Measurements from ENCODE around the gene FAM133A.

Gene FAM133A
- total RNA-seq = 0 reads per million in 3 donors

- Histone ChIP-seq H3K4me3 (ENCODE audit: insufficient read depth, low read depth, low read length, poor library complexity, severe bottlenecking) (peak within 1 kb of the TSS; percentile 54), H3K9me3 (ENCODE audit: control insufficient read depth, low read length) (no peaks in the 10 kb centered on the region), H3K27me3 (replicated peaks; ENCODE audit: control insufficient read depth, insufficient read depth, low read length, poor library complexity, severe bottlenecking) (no peaks in the 10 kb centered on the region), H3K27ac (ENCODE audit: insufficient read depth, low read length, poor library complexity, severe bottlenecking) (peak within 1 kb of the TSS; percentile 66), H3K4me1 (ENCODE audit: control insufficient read depth, insufficient read depth, low read length, poor library complexity, severe bottlenecking) (no peaks in the 10 kb centered on the region), H3K36me3 (ENCODE audit: control insufficient read depth, insufficient read depth, low read length) (no peaks in the 10 kb centered on the region)
- no peak for DNase-seq
Observed at GRCh38 chrX:93673869-93674271, at the start of gene FAM133A. Gene FAM133A (plus strand): TSS chrX:93674206. CDS start chrX:93709420, 35,214 bp downstream.

DNA sequence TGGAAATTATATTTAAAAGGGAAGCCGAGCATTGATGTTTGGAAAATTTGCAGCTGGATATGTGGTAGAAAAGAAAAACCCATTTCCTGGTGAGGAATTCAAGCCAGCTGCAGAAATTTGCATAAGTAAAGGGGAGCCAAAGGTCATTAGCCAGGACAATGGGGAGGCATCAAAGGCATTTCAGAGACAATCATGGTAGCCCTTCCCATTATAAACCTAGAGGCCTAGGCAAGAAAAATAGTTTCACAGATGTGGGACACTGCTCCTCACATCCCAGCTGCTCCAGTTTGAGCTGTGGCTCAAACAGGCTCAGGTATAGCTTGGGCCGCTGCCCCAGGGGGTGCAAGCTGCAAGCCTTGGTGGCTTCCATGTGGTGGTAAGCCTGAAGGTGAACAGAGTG, 36.4 kb upstream of the FAM133A start:
- no peaks in the 10 kb centered on the region for H3K9me3 ChIP-seq (ENCODE audit: control insufficient read depth, low read length)
- H3K36me3 ChIP-seq (ENCODE audit: control insufficient read depth, insufficient read depth, low read length) = no peaks in the 10 kb centered on the region
- H3K27ac ChIP-seq (ENCODE audit: insufficient read depth, low read length, poor library complexity, severe bottlenecking) = no peak overlapping the region
- no peak for DNase-seq
- no peaks in the 10 kb centered on the region for H3K27me3 ChIP-seq (replicated peaks; ENCODE audit: control insufficient read depth, insufficient read depth, low read length, poor library complexity, severe bottlenecking)
- H3K4me3 ChIP-seq (ENCODE audit: insufficient read depth, low read depth, low read length, poor library complexity, severe bottlenecking) = no peak overlapping the region
- H3K4me1 ChIP-seq (ENCODE audit: control insufficient read depth, insufficient read depth, low read length, poor library complexity, severe bottlenecking) = no peaks in the 10 kb centered on the region

DNA sequence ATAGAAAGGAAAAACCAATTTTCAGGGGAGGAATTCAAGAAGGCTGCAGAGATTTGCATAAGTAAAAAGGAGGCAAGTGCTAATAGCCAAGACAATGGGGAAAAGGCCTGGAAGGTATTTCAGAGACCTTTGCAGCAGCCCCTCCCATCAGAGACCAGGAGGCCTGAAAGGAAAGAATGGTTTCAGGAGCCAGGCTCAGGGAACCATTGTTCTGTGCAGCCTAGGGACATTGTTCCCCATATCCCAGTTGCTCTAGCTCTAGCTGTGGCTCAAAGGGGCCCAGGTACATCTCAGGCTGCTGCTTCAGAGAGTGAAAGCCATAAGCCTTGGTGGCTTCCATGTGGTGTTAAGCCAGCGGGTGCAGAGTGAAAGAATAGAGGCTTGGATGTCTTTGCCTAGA, 24.6 kb upstream of the FAM133A start:
- Histone ChIP-seq H3K36me3 (ENCODE audit: control insufficient read depth, insufficient read depth, low read length) (no peaks in the 10 kb centered on the region), H3K9me3 (ENCODE audit: control insufficient read depth, low read length) (no peaks in the 10 kb centered on the region), H3K27me3 (replicated peaks; ENCODE audit: control insufficient read depth, insufficient read depth, low read length, poor library complexity, severe bottlenecking) (no peaks in the 10 kb centered on the region), H3K4me3 (ENCODE audit: insufficient read depth, low read depth, low read length, poor library complexity, severe bottlenecking) (no peak overlapping the region), H3K4me1 (ENCODE audit: control insufficient read depth, insufficient read depth, low read length, poor library complexity, severe bottlenecking) (no peaks in the 10 kb centered on the region), H3K27ac (ENCODE audit: insufficient read depth, low read length, poor library complexity, severe bottlenecking) (no peak overlapping the region)
- no peak for DNase-seq

GRCh38 chrX:93660575-93660974, 13.4 kb upstream of the FAM133A start:
- Histone ChIP-seq H3K9me3 (ENCODE audit: control insufficient read depth, low read length) (no peaks in the 10 kb centered on the region), H3K36me3 (ENCODE audit: control insufficient read depth, insufficient read depth, low read length) (no peaks in the 10 kb centered on the region), H3K4me3 (ENCODE audit: insufficient read depth, low read depth, low read length, poor library complexity, severe bottlenecking) (no peak overlapping the region), H3K4me1 (ENCODE audit: control insufficient read depth, insufficient read depth, low read length, poor library complexity, severe bottlenecking) (no peaks in the 10 kb centered on the region), H3K27me3 (replicated peaks; ENCODE audit: control insufficient read depth, insufficient read depth, low read length, poor library complexity, severe bottlenecking) (no peaks in the 10 kb centered on the region), H3K27ac (ENCODE audit: insufficient read depth, low read length, poor library complexity, severe bottlenecking) (no peak overlapping the region)
- DNase-seq = no peak

- H3K4me1 ChIP-seq (ENCODE audit: control insufficient read depth, insufficient read depth, low read length, poor library complexity, severe bottlenecking) = no peaks in the 10 kb centered on the region
- no peaks in the 10 kb centered on the region for H3K27me3 ChIP-seq (replicated peaks; ENCODE audit: control insufficient read depth, insufficient read depth, low read length, poor library complexity, severe bottlenecking)
- H3K36me3 ChIP-seq (ENCODE audit: control insufficient read depth, insufficient read depth, low read length) = no peaks in the 10 kb centered on the region
- no peaks in the 10 kb centered on the region for H3K9me3 ChIP-seq (ENCODE audit: control insufficient read depth, low read length)
- DNase-seq = peak; percentile 16 to 41 (median 21)
- peak within 1 kb of the TSS; percentile 66 for H3K27ac ChIP-seq (ENCODE audit: insufficient read depth, low read length, poor library complexity, severe bottlenecking)
- H3K4me3 ChIP-seq (ENCODE audit: insufficient read depth, low read depth, low read length, poor library complexity, severe bottlenecking) = peak within 1 kb of the TSS; percentile 54
Observed at GRCh38 chrX:93673056-93673868, 744 bp upstream of the FAM133A start, which contains the start of gene NAP1L3. Gene NAP1L3 (minus strand): TSS chrX:93673578. CDS start chrX:93673304, 274 bp downstream.

DNA sequence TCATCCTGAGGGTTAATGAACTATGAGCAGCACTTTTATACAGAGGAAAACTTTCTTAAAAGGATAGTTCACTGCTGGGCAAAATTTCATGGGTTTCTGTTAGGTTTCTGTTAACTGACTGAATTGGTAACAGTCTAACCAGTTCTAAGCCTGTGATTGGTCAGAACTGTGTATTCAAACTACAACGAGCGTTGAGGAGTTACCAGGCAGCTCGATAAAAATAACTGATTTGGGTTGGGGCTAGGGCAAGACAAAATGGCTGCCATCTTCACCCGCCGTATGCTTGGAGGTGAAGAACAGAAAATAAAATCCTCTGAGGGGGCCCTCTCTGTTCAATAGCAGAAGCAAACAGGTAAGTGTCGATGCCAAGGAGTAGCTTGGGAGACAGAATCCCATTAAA, 22.0 kb downstream of the FAM133A start:
- H3K36me3 ChIP-seq (ENCODE audit: control insufficient read depth, insufficient read depth, low read length) = no peaks in the 10 kb centered on the region
- no peak for DNase-seq
- no peaks in the 10 kb centered on the region for H3K27me3 ChIP-seq (replicated peaks; ENCODE audit: control insufficient read depth, insufficient read depth, low read length, poor library complexity, severe bottlenecking)
- H3K27ac ChIP-seq (ENCODE audit: insufficient read depth, low read length, poor library complexity, severe bottlenecking) = no peak overlapping the region
- no peak overlapping the region for H3K4me3 ChIP-seq (ENCODE audit: insufficient read depth, low read depth, low read length, poor library complexity, severe bottlenecking)
- no peaks in the 10 kb centered on the region for H3K9me3 ChIP-seq (ENCODE audit: control insufficient read depth, low read length)
- H3K4me1 ChIP-seq (ENCODE audit: control insufficient read depth, insufficient read depth, low read length, poor library complexity, severe bottlenecking) = no peaks in the 10 kb centered on the region

- DNase-seq = no peak
- H3K36me3 ChIP-seq (ENCODE audit: control insufficient read depth, insufficient read depth, low read length) = no peaks in the 10 kb centered on the region
- no peaks in the 10 kb centered on the region for H3K9me3 ChIP-seq (ENCODE audit: control insufficient read depth, low read length)
- H3K27ac ChIP-seq (ENCODE audit: insufficient read depth, low read length, poor library complexity, severe bottlenecking) = no peak overlapping the region
- no peak overlapping the region for H3K4me3 ChIP-seq (ENCODE audit: insufficient read depth, low read depth, low read length, poor library complexity, severe bottlenecking)
- H3K4me1 ChIP-seq (ENCODE audit: control insufficient read depth, insufficient read depth, low read length, poor library complexity, severe bottlenecking) = no peaks in the 10 kb centered on the region
- no peaks in the 10 kb centered on the region for H3K27me3 ChIP-seq (replicated peaks; ENCODE audit: control insufficient read depth, insufficient read depth, low read length, poor library complexity, severe bottlenecking)
Observed at GRCh38 chrX:93703701-93704100, 29.7 kb downstream of the FAM133A start.

GRCh38 chrX:93711076-93711475, 37.1 kb downstream of the FAM133A start:
- Histone ChIP-seq H3K27ac (ENCODE audit: insufficient read depth, low read length, poor library complexity, severe bottlenecking) (no peak overlapping the region), H3K4me1 (ENCODE audit: control insufficient read depth, insufficient read depth, low read length, poor library complexity, severe bottlenecking) (no peaks in the 10 kb centered on the region), H3K36me3 (ENCODE audit: control insufficient read depth, insufficient read depth, low read length) (no peaks in the 10 kb centered on the region), H3K27me3 (replicated peaks; ENCODE audit: control insufficient read depth, insufficient read depth, low read length, poor library complexity, severe bottlenecking) (no peaks in the 10 kb centered on the region), H3K4me3 (ENCODE audit: insufficient read depth, low read depth, low read length, poor library complexity, severe bottlenecking) (no peak overlapping the region), H3K9me3 (ENCODE audit: control insufficient read depth, low read length) (no peaks in the 10 kb centered on the region)
- no peak for DNase-seq

DNA sequence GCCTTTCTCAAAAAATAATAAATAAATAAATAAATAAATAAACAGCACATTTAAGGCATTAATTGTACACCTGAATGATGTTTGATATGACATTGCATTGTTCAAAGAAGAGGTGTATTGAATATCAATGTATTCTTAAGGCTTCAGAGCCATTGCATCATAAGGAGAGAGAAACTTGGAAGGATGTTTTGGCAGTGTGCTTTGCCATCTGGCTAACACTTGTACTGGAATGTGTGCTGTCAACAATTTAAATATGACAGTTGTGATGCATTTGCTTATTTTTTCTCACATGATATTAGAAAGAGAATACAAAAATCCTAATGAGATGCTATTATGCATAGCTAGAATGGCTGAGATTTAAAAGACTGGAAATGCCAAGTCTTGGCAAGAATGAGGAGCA, 67.8 kb downstream of the FAM133A start:
- DNase-seq = no peak
- no peaks in the 10 kb centered on the region for H3K4me1 ChIP-seq (ENCODE audit: control insufficient read depth, insufficient read depth, low read length, poor library complexity, severe bottlenecking)
- H3K36me3 ChIP-seq (ENCODE audit: control insufficient read depth, insufficient read depth, low read length) = no peaks in the 10 kb centered on the region
- H3K27ac ChIP-seq (ENCODE audit: insufficient read depth, low read length, poor library complexity, severe bottlenecking) = no peak overlapping the region
- H3K4me3 ChIP-seq (ENCODE audit: insufficient read depth, low read depth, low read length, poor library complexity, severe bottlenecking) = no peak overlapping the region
- no peaks in the 10 kb centered on the region for H3K9me3 ChIP-seq (ENCODE audit: control insufficient read depth, low read length)
- H3K27me3 ChIP-seq (replicated peaks; ENCODE audit: control insufficient read depth, insufficient read depth, low read length, poor library complexity, severe bottlenecking) = no peaks in the 10 kb centered on the region

DNA sequence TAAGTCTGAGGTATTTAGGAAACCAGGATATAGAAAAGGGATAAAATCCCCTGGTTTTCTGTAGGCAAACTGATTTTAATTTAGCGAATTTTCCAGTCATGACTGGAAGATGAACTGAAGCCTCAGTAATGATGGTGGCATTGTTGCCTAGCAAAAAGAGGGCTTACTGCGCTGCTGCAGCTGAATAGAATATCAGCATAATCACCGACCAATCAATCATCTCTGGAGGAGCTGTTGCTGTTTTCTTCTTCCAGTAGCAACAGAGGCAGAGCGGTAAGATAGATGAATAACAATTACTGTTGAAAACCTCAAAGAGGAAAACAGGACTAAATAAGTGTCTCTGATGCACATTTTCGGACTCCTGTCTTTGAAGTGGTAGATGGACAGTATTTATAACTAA, 86.2 kb downstream of the FAM133A start:
- DNase-seq = no peak
- no peaks in the 10 kb centered on the region for H3K36me3 ChIP-seq (ENCODE audit: control insufficient read depth, insufficient read depth, low read length)
- no peaks in the 10 kb centered on the region for H3K9me3 ChIP-seq (ENCODE audit: control insufficient read depth, low read length)
- H3K4me1 ChIP-seq (ENCODE audit: control insufficient read depth, insufficient read depth, low read length, poor library complexity, severe bottlenecking) = no peaks in the 10 kb centered on the region
- H3K27ac ChIP-seq (ENCODE audit: insufficient read depth, low read length, poor library complexity, severe bottlenecking) = no peak overlapping the region
- H3K27me3 ChIP-seq (replicated peaks; ENCODE audit: control insufficient read depth, insufficient read depth, low read length, poor library complexity, severe bottlenecking) = no peaks in the 10 kb centered on the region
- H3K4me3 ChIP-seq (ENCODE audit: insufficient read depth, low read depth, low read length, poor library complexity, severe bottlenecking) = no peak overlapping the region
